ENCODE data around the gene PPP3R2. TPM values are rescaled to one million over a fixed set of nuclear protein-coding genes. Genes with fewer than 3 reads are reported as not detected.

The PPP3R2 gene, protein sequence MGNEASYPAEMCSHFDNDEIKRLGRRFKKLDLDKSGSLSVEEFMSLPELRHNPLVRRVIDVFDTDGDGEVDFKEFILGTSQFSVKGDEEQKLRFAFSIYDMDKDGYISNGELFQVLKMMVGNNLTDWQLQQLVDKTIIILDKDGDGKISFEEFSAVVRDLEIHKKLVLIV
- total RNA-seq = not detected
- long read RNA-seq = 0 reads

DNA sequence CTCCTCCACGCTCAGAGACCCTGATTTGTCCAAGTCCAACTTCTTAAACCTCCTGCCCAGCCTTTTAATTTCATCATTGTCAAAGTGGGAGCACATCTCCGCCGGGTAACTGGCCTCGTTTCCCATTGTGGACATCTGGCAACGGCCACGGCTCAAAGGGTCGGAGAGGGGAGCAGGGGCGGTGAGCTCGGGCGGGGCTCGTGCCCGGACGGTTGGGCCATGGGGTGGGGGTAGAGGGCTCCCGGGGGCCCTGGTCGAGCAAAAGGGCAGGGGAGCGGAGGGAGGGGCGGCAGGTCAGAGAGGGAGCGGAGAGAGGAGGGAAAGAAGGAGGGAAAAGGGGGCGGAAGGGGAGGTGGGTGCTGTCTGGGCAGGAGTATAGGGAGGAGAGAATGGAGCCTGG, at the start of gene PPP3R2:
Gene PPP3R2 (minus strand): TSS at position 174 of the 400 bp plus-strand sequence. CDS start 48 bp downstream, at position 126.
- no peak for DNase-seq (ENCODE audit: missing footprints)
- intact Hi-C loops (cut with DNase I) = no loop called here
- ATAC-seq = no peak

DNA sequence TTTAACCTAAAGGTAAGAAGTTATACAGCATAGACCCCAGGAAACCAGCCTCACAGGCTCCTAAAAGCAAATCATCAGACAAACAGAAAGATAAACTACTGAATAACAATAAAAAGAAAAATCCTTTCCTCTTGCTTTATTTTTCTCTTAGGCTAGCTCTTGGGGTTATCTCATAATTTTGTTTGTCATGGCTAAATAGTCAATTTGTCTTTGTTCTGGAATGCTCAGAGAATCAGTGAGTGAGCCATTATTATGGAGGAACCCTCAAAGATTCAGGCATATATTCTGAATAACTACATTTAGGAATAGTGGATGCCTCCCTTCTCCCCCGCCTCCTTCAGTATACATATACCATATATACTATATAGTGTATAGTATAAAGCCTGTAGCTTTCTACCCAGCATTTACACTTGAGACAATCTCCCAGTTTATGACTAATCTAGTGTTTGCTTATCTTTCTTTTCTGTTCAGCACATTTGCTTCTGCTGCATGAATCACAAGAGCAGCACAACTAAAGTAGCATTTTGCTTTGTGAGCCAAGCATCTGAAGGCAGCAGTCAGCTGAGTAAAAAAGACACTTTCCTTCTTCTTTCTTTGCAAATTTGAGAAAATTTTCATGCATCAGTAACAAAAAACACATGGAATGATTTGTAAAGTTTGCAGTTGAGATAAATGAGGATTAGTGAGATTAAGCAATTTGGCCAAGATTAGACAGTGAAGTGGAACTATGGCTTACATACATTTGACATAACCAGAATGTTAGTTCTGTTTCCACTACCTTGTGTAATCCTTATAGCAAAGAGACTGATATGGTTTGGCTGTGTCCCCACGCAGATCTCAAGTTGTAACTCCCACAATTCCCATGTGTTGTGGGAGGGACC, 45.3 kb upstream of the PPP3R2 start:
- intact Hi-C loops (cut with DNase I) = no loop called here
- ATAC-seq (no peak), DNase-seq (ENCODE audit: missing footprints) (no peak)

DNA sequence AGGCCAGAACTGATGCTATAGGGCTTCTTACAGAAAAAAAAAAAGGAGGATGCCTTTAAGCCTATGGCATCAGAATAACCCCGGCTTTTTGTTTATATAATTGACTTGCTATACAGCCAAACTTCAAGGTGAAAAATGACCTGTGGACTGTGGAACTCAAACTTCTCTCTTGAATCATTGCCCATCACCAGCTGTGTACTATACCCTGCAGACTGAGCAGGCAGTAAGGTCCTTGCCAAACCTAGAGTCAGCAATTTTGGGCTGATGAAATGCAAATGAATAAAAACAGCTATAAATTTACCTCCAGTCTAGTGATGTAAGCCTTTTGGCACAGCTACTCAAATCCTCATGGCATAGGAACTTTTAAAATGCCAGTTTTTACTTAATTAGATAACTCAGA, 44.5 kb upstream of the PPP3R2 start:
- intact Hi-C loops (cut with DNase I) = no loop called here
- ATAC-seq = no peak

GRCh38 chr9:101636247-101636646, 41.5 kb upstream of the PPP3R2 start:
- DNase-seq (ENCODE audit: missing footprints) (no peak), ATAC-seq (no peak)
- intact Hi-C loops (cut with DNase I) = no loop called here

More for the DNA sequence above, 44.5 kb upstream of the PPP3R2 start:
- DNase-seq (ENCODE audit: missing footprints) = no peak

GRCh38 chr9:101635473-101635872, 40.7 kb upstream of the PPP3R2 start:
- ATAC-seq (no peak), DNase-seq (ENCODE audit: missing footprints) (no peak)
- intact Hi-C loops (cut with DNase I) = no loop called here

DNA sequence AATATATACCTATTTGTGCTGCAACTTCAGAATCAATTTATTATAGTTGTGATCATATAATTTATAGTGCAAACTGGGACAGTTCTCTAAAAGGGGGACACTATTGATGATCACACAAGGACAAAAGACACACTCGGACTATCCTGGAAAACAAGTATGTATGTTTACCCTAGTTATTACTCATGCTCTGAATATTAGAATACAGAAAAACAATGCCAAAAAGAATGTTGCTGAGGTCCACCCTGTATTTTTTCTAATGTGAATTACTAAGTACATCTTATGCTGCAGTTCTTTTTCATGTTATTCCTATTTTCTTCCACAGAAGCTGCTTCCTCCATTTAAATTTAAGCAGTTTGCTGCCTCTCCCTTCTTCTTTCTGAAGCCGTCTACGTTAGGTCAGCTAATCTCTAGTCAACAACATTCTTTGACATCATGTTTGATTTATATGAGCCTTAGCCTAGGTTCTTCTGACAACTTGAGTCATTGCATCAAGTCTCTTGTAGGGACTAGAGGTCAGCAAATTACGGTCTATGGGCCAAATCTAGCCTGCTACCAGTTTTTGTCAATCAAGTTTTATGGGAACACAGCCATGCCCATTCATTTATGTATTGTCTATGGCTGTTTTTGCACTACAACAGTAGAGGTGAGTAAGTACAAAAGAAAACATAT, 40.1 kb upstream of the PPP3R2 start:
- ATAC-seq (no peak), DNase-seq (ENCODE audit: missing footprints) (no peak)
- intact Hi-C loops (cut with DNase I) = no loop called here

- DNase-seq (ENCODE audit: missing footprints) (no peak), ATAC-seq (no peak)
- intact Hi-C loops (cut with DNase I) = no loop called here
Measured at GRCh38 chr9:101632611-101633010, 37.8 kb upstream of the PPP3R2 start.

DNA sequence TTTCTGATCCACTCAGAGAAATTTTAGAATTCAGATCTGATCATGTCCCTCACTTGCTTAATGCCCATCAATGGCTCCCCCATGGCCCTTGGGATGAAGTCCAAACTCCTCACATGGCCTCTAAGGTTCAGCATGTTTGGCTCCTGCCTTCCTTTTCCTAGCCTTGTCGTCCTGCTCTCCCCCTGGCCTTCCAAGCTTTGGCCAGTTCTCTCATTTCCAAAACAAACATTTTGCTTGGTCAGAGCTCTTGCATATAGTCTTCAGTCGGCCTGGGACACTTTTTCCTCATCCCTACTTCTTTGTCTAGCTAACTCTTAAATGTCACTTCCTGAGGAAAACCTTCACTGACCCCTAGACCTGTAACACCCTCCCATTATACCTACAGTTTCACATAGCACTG, 37.1 kb upstream of the PPP3R2 start:
- no peak for DNase-seq (ENCODE audit: missing footprints)
- no peak for ATAC-seq
- intact Hi-C loops (cut with DNase I) = no loop called here

GRCh38 chr9:101629636-101630035, 34.9 kb upstream of the PPP3R2 start:
- intact Hi-C loops (cut with DNase I) = no loop called here
- ATAC-seq (no peak), DNase-seq (ENCODE audit: missing footprints) (no peak)

DNA sequence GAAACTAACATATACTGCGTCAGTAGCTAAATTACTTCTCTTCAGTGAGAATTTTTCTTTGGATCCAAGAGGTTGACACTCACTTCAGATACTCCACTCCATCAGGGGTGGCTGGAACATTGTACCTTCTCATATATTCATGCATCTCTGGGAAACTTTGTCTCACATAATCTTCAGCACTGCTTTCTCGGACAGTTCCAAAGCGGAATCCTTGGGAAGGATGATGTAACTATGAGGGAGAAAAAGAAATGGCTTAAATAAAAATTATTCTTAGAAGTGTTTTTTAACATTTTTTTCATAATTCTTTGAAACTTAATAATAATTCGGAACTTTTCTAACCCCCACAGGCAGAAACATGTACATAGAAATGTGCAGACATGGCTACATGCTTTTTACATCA, 33.4 kb upstream of the PPP3R2 start:
- DNase-seq (ENCODE audit: missing footprints) = no peak
- intact Hi-C loops (cut with DNase I) = no loop called here
- ATAC-seq = no peak

- intact Hi-C loops (cut with DNase I) = no loop called here
- DNase-seq (ENCODE audit: missing footprints) (no peak), ATAC-seq (no peak)
Measured at GRCh38 chr9:101626295-101626694, 31.5 kb upstream of the PPP3R2 start.

DNA sequence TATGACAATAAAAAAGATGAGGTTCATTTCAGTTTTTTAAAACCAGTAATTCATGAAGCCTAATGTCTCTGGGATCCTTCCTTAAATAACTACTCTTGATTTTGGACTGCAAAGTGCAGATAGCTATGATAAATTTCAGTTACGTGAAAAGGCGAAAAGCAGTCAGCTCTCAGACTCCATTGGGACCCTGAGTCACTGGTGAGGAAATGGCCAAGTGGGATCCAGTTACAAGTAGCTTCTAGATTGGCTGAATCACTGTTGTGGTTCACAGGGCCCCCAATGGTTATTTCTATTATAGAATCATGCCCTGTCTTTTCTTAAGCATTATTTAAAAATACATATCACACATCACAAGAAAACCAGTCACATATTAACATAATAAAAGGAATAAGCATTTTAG, 31.1 kb upstream of the PPP3R2 start:
- intact Hi-C loops (cut with DNase I) = no loop called here
- ATAC-seq (no peak), DNase-seq (ENCODE audit: missing footprints) (no peak)

- no peak for ATAC-seq
- DNase-seq (ENCODE audit: missing footprints) = no peak
- intact Hi-C loops (cut with DNase I) = no loop called here
Measured at GRCh38 chr9:101620452-101620851, 25.7 kb upstream of the PPP3R2 start.

DNA sequence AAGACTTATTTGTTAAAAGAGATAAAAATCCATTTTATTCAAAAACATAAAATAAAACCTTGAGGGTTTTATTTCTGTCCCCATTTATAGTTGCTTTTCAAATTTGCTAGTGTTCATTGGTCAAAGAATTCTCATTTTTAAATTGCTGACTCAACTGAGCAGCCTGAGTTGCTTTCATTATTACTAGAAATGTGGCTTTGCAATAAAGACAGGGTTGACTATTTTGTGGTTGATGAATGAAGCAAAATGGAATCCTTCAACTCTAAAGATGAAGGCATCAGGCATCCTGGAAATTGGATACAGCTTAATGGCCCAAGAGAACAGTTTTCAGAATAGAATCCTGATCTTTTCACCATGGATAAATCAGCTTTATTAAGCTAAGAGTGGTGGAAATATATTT, 23.9 kb upstream of the PPP3R2 start:
- intact Hi-C loops (cut with DNase I) = no loop called here
- DNase-seq (ENCODE audit: missing footprints) = no peak

DNA sequence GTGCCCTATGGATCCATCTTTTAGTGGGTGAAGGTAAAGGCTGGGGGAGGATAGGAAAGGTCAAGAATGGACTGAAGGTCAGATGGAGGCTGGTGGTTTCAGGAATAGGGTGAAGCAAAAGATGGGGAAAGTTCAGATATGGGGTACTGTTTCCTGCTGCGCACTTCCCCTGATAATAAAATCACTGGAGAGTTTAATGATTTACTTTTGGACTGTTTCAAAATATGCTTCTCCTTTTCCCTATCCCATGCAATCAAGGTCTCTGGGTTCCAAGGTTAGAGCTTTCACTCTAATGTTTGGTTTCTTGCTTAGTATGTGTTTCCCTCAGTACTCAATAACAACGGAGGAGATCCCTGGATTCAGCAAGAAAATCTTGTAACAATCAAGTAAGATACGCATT, 10.8 kb upstream of the PPP3R2 start:
- DNase-seq (ENCODE audit: missing footprints) (no peak), ATAC-seq (no peak)
- intact Hi-C loops (cut with DNase I) = no loop called here

More for the DNA sequence above, 23.9 kb upstream of the PPP3R2 start:
- no peak for ATAC-seq

- ATAC-seq (no peak), DNase-seq (ENCODE audit: missing footprints) (no peak)
- intact Hi-C loops (cut with DNase I) = no loop called here
Measured at GRCh38 chr9:101604296-101604695, 9.5 kb upstream of the PPP3R2 start.

GRCh38 chr9:101601904-101602765, 7.4 kb upstream of the PPP3R2 start:
- intact Hi-C loops (cut with DNase I) = loop anchor here (2.0 kb wide), 1 partner anchor 129 kb away; no protein-coding TSS in a partner anchor
- DNase-seq (ENCODE audit: missing footprints) (no peak), ATAC-seq (no peak)

DNA sequence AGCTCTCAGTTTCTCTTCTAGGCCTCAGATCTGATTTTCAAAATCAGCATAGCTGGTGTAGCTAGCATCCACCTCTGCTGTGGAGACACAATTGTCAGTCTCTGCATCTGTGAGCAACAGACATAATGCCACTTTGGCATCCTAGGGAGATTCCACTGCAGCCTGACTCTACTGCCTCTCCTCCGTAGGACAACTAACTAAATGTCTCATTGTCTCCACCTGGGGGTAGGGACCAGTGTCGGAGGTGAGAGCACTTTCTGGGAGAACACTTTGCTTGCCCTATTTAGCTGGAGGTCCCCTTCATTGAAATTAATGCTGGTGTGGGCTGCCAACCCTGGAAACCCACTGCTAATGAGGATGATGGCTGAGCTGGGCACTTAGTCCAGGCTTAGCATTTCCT, 1.4 kb downstream of the PPP3R2 start:
- DNase-seq (ENCODE audit: missing footprints) = no peak
- no peak for ATAC-seq
- intact Hi-C loops (cut with DNase I) = no loop called here

DNA sequence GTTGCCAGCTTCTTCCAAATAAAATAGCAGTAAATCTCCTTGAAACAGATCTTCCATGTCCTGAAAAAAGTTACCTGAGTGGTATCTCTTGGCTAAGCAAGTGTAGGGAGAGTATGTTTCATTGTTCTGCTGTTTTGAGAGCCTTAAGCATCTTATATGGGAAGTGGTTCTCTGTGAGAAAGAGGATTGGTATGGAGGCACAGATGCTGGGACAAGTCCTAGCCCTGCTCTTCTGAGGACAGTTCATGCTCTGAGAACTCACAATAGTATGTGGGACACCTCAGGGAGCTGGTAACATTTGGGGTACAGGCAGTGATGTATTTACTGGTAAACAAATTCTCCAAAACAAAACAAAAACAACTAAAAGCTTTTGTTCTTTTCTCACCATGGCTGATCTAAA, 2.0 kb downstream of the PPP3R2 start:
- DNase-seq (ENCODE audit: missing footprints) (no peak), ATAC-seq (no peak)
- intact Hi-C loops (cut with DNase I) = no loop called here

Measured in Right ventricle myocardium inferior (tissue), 1 donor.